ENCODE results near the gene GARNL3.
A peak's percentile ranks its signal among the peaks of the same experiment; 100 is the strongest.

GARNL3 gene

GRCh38 chr9:127279717-127280285 is 15.2 kb downstream of the GARNL3 start:
- no peak for DNase-seq (ENCODE audit: low spot score)

DNA sequence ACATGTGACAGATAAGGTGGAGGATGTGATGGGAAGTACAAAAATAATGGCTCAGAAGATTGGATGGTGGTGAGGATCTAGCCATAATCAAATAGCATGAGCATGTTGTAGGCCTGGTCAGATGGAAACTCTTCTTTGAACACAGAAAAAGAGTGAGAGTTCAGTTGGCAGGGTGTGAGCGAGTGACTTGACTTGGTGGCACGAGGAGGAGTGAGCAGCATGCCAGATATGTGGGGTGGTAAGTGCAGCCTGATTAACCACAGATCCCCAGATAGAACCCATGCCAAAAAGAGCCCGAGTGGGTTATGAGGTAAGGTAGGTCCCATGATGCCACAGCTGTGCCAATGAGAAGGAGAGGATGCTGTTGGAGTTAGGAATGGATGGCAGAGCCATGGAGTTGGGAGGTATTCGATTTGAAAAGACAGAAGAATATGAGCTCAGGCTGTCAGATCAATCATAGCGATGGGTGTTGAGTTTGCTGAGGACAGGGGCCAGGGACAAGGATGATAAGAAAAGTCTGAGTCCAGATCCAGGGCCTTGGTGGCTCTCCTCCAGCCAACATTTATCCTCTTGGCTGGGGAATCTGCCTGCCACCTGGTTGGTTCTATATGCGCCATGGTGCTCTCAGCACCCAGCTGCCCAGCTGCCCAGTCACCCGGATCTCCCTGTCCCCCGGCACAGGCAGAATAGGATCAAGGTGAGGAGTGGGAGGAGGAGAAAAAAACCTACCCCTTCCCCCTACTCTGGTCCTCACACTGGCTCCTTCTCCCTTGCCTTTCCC is 16.5 kb downstream of the GARNL3 start:
- DNase-seq (ENCODE audit: low spot score), result no peak

DNA sequence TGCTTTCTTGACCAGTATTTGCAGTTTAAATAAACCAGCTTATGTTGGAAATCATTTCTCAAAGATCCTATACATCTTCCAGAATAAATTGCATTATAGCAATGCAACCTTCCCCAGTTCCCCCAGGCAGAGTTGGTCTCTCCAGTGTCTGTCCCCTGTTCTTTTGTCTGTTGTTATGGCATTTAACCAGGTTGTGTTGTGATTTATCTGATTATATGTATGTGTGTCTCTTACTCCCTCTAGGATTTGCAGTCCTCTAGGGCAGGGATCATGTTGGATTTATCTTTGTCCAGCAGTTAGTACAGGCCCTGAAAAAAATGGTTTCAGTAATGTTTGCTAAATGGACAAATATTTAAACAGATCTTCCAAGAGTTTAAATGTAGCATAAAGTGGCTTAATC is 17.3 kb downstream of the GARNL3 start:
- DNase-seq (ENCODE audit: low spot score), result no peak

- no peak for DNase-seq (ENCODE audit: low spot score)
Observed at GRCh38 chr9:127282611-127283010, 18.0 kb downstream of the GARNL3 start.

- DNase-seq (ENCODE audit: low spot score), result no peak
Observed at GRCh38 chr9:127283135-127283534, 18.6 kb downstream of the GARNL3 start.

DNA sequence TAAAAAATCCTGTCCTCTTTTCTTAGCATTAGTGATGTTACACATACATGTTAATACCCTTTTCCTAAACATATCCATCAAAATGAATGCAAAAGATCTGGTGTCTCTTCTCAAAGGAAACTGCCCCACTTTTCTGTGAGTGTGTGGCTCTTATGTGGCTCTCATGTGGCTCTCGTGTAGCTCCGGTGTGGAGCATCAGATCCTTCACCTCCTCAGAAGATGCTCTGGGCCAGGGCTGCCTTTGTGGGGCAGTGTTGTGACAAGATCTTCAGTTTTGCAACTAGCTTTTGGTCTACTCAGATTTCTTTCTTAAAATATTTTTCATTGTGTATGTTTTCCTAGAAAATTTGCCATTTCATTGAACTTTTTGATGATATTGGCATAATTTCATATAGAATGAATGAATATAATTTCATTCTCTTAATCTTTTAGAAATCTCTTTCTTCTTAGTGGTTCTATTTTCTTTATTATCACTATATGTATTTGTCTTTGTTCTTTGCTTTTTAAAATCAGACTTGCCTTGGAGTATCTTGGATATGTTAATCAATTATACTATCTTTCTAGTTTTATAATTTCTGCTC is 19.4 kb downstream of the GARNL3 start:
- DNase-seq (ENCODE audit: low spot score), result peak; percentile 17

DNA sequence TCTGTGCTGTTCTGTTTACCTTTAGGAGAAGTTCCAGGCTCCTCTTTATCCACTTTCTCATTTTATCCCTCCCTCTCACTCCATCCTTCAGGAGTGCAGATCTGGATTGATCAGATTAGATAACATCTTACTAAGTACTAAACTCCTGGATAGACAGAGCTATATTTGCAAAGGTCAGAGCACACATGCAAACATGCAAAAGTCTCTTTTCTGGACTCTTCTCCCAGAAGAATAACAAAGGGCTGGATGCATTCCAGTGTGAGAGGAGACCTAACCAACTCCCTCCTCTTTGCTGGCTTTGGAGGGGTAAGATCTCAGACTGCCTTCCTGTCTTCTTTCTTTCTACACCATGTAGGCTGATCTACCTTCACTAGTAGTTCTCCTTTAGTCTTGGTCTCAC is 21.4 kb downstream of the GARNL3 start:
- DNase-seq (ENCODE audit: low spot score), result no peak

GRCh38 chr9:127290561-127291065 is 26.0 kb downstream of the GARNL3 start:
- DNase-seq (ENCODE audit: low spot score), result no peak

- no peak for DNase-seq (ENCODE audit: low spot score)
Observed at GRCh38 chr9:127291246-127291778, 26.7 kb downstream of the GARNL3 start.

GRCh38 chr9:127292415-127292814 is 27.8 kb downstream of the GARNL3 start:
- no peak for DNase-seq (ENCODE audit: low spot score)

DNA sequence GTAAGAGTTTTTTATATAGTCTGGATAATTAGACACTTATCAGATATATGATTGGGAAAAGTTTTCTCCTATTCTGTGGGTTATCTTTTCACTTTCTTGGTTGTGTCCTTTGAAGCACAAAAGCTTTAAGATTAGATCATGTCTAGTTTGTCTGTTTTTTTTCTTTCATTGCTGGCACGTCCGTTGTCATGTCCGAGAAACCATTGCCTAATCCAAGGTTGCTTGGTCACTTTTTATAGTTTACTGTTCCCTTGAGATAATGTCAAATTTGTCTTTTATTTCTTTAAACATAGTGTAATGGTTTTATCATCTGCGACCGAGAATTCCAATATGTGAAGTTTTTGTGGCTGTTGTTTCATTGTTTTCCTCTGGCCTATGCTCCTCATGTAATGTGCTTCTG is 28.8 kb downstream of the GARNL3 start:
- no peak for DNase-seq (ENCODE audit: low spot score)

- DNase-seq (ENCODE audit: low spot score), result no peak
Observed at GRCh38 chr9:127293767-127294166, 29.2 kb downstream of the GARNL3 start.

DNA sequence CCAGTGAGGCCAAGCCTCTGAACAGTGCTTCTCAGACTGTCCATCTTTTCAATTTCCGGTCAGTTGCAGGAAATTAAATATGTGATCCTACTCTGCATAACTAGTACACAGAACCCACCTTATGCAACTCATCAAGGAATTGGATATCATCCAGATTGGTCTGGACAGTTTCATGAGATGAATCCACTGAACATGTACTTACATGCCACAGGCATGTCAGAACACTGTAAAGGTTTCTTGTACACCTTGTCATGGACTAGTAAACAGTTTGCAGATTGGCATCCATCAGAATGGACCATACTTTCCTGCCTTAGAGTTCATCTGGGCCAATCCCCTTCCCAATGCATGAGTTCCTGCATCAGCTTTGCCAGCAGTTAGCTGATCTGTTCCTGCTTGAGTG is 30.4 kb downstream of the GARNL3 start:
- DNase-seq (ENCODE audit: low spot score), result no peak

- DNase-seq (ENCODE audit: low spot score), result no peak
Observed at GRCh38 chr9:127300886-127301447, 36.4 kb downstream of the GARNL3 start.

DNA sequence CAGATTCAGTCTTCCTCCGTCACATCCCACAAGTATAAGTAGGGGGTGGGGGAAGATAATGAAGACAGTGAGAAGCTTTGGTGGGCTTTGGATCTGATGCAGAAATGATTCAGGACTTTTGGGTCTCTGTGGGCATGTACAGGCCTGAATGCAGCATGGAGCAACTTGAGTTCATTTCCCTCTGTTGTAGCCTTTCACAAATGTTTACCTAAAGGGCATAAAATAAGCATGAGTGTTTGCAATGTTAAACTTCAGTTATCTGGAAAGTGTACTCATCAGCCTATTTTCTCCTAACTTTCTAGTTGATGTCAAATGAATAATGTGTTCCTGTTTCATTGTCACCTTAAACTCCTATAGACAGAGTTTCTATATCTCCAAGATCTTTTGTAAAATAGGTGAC is 39.3 kb downstream of the GARNL3 start:
- DNase-seq (ENCODE audit: low spot score), result no peak

DNA sequence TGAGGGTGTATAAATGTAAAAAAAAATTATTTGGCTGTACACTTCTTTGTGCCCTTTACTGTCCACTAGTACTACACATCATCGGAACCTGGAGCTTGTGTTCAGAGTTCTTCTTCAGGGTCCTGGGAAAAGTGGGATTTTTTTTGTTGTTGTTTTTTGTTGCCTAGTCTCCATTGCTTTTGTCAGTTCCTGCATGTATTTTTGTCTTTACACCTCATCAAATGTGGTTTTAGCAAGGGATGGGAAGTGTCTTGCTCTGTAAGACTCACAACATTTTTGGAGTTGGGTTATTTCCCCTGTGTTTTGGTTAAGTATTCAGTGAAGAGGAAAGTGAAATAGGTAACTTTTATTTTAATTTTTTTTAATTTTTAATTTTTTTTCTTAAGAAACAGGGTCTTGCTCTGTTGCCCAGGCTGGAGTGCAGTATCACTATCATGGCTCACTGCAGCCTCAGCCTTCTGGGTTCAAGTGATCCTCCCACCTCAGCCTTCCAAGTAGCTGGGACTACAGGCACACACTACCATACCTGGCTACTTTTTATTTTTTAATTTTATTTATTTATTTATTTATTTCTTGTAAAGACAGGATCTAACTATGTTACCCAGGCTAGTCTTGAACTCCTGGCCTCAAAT is 40.7 kb downstream of the GARNL3 start:
- no peak for DNase-seq (ENCODE audit: low spot score)

GRCh38 chr9:127305838-127306226 is 41.3 kb downstream of the GARNL3 start:
- no peak for DNase-seq (ENCODE audit: low spot score)

GRCh38 chr9:127307802-127308201 is 43.2 kb downstream of the GARNL3 start:
- DNase-seq (ENCODE audit: low spot score), result no peak

GRCh38 chr9:127308652-127309434 is 44.3 kb downstream of the GARNL3 start:
- DNase-seq (ENCODE audit: low spot score), result no peak

- DNase-seq (ENCODE audit: low spot score), result no peak
Observed at GRCh38 chr9:127309715-127310114, 45.1 kb downstream of the GARNL3 start.

DNA sequence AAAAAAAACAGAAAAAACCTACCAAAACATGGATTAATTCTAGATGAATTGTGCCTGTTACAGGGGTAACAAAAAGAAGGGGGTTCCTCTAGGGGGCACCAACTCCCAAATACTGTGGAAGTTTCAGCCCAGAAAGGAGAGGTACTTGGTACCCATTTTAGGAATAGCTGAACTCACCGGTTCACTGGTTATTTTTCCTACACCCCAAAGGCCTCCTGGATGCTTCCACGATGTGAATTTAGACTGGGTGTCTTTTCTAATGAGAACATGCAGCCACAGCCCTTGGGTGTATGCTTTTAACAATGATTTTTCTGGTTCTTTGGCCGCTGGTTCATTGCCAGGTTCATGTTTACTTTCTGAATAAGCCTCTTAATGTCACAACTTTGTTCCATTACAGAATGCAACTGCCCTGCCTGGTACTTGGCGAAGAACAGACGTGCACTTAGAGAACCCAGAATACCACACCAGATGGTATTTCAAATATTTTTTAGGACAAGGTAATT is 46.7 kb downstream of the GARNL3 start:
- peak; percentile 2 for DNase-seq (ENCODE audit: low spot score)
